ENCODE data around the gene STRIP2. TPM values are rescaled to one million over a fixed set of nuclear protein-coding genes. Genes with fewer than 3 reads are reported as not detected.

Gene STRIP2
- total RNA-seq, 2 experiments from 2014 or later = 12.2 to 13.1 TPM

DNA sequence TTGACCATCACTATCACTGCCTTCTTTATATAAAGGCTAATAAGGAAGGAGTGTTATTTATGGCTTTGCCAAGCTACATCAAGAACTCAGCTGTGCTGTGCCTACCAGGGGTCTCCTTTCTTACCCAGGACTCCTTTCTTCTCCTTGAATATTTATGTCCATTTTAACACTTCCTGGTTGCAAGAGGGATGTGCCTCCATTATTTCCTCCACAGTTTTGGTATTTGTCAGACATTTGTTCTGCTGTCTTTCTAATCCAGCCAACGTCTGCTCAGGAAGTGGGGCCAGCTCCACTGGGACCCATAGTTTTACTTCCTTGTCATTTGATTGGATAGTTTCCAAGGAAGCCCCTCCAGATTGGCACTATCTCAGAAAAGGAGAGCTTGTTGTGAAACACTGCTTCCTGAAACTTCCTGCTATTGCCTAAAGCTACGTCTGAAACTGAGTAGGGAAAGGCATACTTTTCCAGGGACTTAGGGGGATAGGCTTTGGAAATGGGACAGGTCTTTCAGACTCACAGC lies 6.6 kb upstream of the STRIP2 start:
- intact Hi-C loops (cut with micrococcal nuclease) = no loop called here
- Mint-ChIP-seq H3K36me3 (ENCODE audit: low read depth) (peaks cover 11% of the 10 kb centered on the region), H3K27ac (no peak overlapping the region), H3K9me3 (no peaks in the 10 kb centered on the region), H3K4me3 (no peak overlapping the region), H3K27me3 (peaks cover under 1% of the 10 kb centered on the region), H3K4me1 (ENCODE audit: low read depth) (peaks cover under 1% of the 10 kb centered on the region)
- DNase-seq (no peak), ATAC-seq (no peak)
- ChIA-PET POLR2A (no interaction called here), CTCF (interaction anchor here (0.5 kb wide), 1 partner anchor 17 kb away, joined by 3 read pairs; no protein-coding TSS in a partner anchor)
- TF ChIP-seq, protein P1, sequence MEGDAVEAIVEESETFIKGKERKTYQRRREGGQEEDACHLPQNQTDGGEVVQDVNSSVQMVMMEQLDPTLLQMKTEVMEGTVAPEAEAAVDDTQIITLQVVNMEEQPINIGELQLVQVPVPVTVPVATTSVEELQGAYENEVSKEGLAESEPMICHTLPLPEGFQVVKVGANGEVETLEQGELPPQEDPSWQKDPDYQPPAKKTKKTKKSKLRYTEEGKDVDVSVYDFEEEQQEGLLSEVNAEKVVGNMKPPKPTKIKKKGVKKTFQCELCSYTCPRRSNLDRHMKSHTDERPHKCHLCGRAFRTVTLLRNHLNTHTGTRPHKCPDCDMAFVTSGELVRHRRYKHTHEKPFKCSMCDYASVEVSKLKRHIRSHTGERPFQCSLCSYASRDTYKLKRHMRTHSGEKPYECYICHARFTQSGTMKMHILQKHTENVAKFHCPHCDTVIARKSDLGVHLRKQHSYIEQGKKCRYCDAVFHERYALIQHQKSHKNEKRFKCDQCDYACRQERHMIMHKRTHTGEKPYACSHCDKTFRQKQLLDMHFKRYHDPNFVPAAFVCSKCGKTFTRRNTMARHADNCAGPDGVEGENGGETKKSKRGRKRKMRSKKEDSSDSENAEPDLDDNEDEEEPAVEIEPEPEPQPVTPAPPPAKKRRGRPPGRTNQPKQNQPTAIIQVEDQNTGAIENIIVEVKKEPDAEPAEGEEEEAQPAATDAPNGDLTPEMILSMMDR (IDR thresholded peaks at IDR 0.05) = no peak

DNA sequence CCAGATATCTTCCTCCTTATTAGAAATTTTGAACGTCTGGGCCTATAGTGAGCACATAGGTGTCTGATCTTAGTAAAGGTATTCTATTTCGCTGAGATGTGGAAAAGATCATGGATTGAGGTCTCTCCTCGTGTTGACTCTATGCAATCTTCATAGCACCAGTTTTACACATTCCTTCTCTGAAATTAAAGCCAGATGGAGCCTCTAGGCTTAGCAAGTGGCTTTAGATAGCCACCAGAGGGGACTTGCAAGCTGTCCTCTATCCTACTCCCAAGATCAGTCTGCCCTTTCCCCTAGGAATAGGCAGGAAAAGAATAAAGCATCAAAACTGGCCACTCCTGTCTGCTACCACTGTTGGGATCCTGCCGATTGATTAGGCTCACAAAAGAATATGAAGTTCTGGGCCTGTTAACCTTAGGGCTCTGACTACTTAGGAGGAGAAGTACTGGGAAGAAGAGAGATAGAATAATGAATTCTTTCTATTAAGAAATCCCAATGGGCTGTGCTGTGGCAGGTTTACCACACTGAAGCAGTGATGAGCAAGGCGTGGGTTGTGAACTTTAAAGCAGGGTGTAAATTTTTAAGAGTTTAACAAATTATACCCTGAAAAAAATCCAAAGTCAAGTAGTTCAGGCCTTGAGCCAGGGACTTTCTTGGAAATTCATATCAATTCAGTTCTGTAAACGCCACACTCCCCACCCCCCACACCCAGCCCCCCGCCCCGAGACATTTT lies 2.2 kb upstream of the STRIP2 start:
- Mint-ChIP-seq H3K27me3 (peaks cover 24% of the 10 kb centered on the region), H3K9me3 (no peaks in the 10 kb centered on the region), H3K27ac (no peak overlapping the region), H3K4me1 (ENCODE audit: low read depth) (peaks cover 25% of the 10 kb centered on the region), H3K4me3 (no peak overlapping the region), H3K36me3 (ENCODE audit: low read depth) (peaks cover 10% of the 10 kb centered on the region)
- intact Hi-C loops (cut with micrococcal nuclease) = no loop called here
- TF ChIP-seq, protein P1 (IDR thresholded peaks at IDR 0.05) = no peak
- CTCF ChIA-PET = interaction anchor here (1.2 to 2.6 kb wide), 3 partner anchors 39 to 91 kb away, joined by 3 to 16 read pairs (median 5); no protein-coding TSS in a partner anchor
- DNase-seq (no peak), ATAC-seq (no peak)
- POLR2A ChIA-PET = no interaction called here

DNA sequence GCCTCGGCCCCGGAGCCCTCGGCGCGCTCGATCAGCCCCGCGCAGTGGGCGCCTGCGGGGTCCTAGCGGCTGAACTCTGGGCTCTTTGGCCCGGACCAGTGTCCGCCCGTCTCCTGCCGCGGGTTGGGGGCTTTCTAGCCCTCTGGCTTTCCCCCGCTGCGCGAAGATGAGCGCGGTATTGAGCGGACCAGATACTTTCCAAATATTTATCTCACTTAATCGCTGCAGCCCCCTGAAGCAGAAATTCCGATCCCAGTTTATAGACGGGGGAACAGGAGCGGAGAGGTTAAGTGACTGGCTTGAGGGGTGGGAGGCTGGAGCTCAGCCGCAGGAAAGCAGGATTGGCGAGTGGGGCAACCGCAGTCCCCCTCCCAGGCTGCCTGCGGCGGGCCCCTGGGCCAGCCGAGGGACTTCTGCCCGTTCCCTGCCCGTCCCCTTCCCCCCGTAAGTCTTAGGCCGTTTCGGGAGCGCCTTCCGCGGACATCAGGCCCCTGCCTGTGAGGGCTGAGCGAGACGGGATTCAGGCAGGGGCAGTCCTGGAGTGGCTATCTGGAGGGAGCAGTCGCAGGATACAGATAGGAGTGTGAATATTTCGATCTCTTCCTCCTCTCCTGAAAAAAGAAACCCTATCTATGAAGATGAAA lies 565 bp downstream of the STRIP2 start:
- no peak for DNase-seq
- intact Hi-C loops (cut with micrococcal nuclease) = no loop called here

DNA sequence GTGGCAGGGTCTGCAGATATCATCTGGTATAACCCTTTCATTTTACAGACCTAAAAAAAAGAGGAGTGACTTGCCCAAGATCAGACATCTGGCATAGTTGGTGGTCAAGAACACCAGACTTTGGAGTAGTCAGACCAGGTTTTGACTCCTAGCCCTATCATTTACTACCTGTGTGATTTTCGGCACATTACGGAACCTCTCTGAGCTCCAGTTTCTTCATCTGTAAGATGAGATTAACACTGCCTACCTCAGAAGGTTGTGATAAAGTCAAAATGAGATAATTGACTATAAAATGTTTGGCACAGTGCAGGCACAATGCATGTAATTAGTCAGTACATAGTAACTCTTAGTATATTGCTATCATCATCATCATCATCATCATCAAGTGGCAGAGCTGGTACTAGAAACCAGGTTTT lies 1.2 kb downstream of the STRIP2 start:
- ATAC-seq (no peak), DNase-seq (no peak)
- Mint-ChIP-seq H3K4me1 (ENCODE audit: low read depth) (peaks cover 44% of the 10 kb centered on the region), H3K9me3 (no peaks in the 10 kb centered on the region), H3K27ac (no peak overlapping the region), H3K4me3 (peak overlapping the region; percentile 75), H3K27me3 (peaks cover 24% of the 10 kb centered on the region), H3K36me3 (ENCODE audit: low read depth) (peaks cover 11% of the 10 kb centered on the region)
- TF ChIP-seq, protein P1 (IDR thresholded peaks at IDR 0.05) = no peak
- ChIA-PET CTCF (interaction anchor here (1.4 kb wide), 1 partner anchor 68 kb away, joined by 3 read pairs; no protein-coding TSS in a partner anchor), POLR2A (interaction anchor here (0.6 to 1.6 kb wide), 3 partner anchors 58 to 174 kb away, joined by 3 read pairs; no protein-coding TSS in a partner anchor)
- intact Hi-C loops (cut with micrococcal nuclease) = no loop called here

More for the DNA sequence above, 565 bp downstream of the STRIP2 start:
- Mint-ChIP-seq H3K4me1 (ENCODE audit: low read depth) (peaks cover 40% of the 10 kb centered on the region), H3K36me3 (ENCODE audit: low read depth) (peaks cover 7% of the 10 kb centered on the region), H3K27ac (no peak overlapping the region), H3K4me3 (peak overlapping the region; percentile 75), H3K9me3 (no peaks in the 10 kb centered on the region), H3K27me3 (peaks cover 24% of the 10 kb centered on the region)
- no peak for ATAC-seq
- TF ChIP-seq, protein P1 (IDR thresholded peaks at IDR 0.05) = no peak
- ChIA-PET POLR2A (interaction anchor here (0.6 to 1.6 kb wide), 3 partner anchors 65 to 173 kb away, joined by 3 read pairs; no protein-coding TSS in a partner anchor), CTCF (interaction anchor here (0.8 to 2.6 kb wide), 10 partner anchors 8 to 390 kb away, joined by 3 to 17 read pairs (median 6); no protein-coding TSS in a partner anchor)

Data from activated CD8-positive, alpha-beta T cell treated with anti-CD3 and anti-CD28 coated beads for 36 hours (primary cell).